MCF 10A (cell line): Measurements from ENCODE around the gene CA12. TPM values are rescaled to one million over a fixed set of nuclear protein-coding genes. Genes with fewer than 3 reads are reported as not detected.
A peak's percentile ranks its signal among the peaks of the same experiment; 100 is the strongest.

ENCODE experiments used
- BruUV-seq: library from RNA; stranded (reverse); fragments of 400-500 nt; replicated peaks from 2 replicates; lab custom pipeline; 2021; lab: Mats Ljungman, UMichigan
- CTCF ChIA-PET: fragments of 300-600 bp; sonication (Branson Sonifier 250); formaldehyde crosslinking; extraction: SDS; loops from one replicate; lab custom pipeline; 2021; ENCODE audit warnings: antibody characterized with exemption, inconsistent platforms; lab: Yijun Ruan, JAX
- POLR2A ChIA-PET: fragments of 300-600, 350-650 bp; sonication (Branson Sonifier 250); formaldehyde crosslinking; extraction: SDS; loops from one replicate; lab custom pipeline; 2020; ENCODE audit warnings: antibody characterized with exemption, inconsistent platforms; lab: Yijun Ruan, JAX
- DNase-seq: peaks from one replicate; pipeline ENCODE4 v3.0.0-alpha.2; 2018; ENCODE audit not compliant: unreplicated experiment
- H3K27ac Mint-ChIP-seq: one replicate; pipeline ENCODE4 v1.8.0; 2022; ENCODE audit warnings: mild to moderate bottlenecking, low read depth, mixed read lengths; ENCODE audit not compliant: unreplicated experiment
- H3K27me3 Mint-ChIP-seq: one replicate; pipeline ENCODE4 v1.8.0; 2022; ENCODE audit warnings: mixed read lengths; ENCODE audit not compliant: insufficient read depth, unreplicated experiment
- H3K36me3 Mint-ChIP-seq: one replicate; pipeline ENCODE4 v1.8.0; 2022; ENCODE audit warnings: mild to moderate bottlenecking, moderate library complexity, mixed read lengths; ENCODE audit not compliant: insufficient read depth, unreplicated experiment
- H3K4me1 Mint-ChIP-seq: one replicate; pipeline ENCODE4 v1.8.0; 2022; ENCODE audit warnings: mixed read lengths; ENCODE audit not compliant: insufficient read depth, unreplicated experiment
- H3K4me3 Mint-ChIP-seq: one replicate; pipeline ENCODE4 v1.8.0; 2022; ENCODE audit warnings: mild to moderate bottlenecking, moderate library complexity, mixed read lengths; ENCODE audit not compliant: unreplicated experiment
- H3K9me3 Mint-ChIP-seq: one replicate; pipeline ENCODE4 v1.8.0; 2022; ENCODE audit warnings: mixed read lengths; ENCODE audit not compliant: unreplicated experiment
- intact Hi-C: fragments of 100-400 bp; cut with micrococcal nuclease; formaldehyde crosslinking; loops from 2 replicates; pipeline ENCODE4 v1.14.1; 2022
- total RNA-seq: library from RNA; stranded (reverse); gene quantifications from 2 replicates; pipeline ENCODE4 v1.2.3, GENCODE V29; 2022
- TF ChIP-seq, protein P1 (sequence below): fragments of 200-600 bp; IDR thresholded peaks from one replicate; pipeline ENCODE4 v1.8.0; 2022; ENCODE audit warnings: antibody characterized with exemption, mild to moderate bottlenecking; ENCODE audit not compliant: unreplicated experiment

Gene CA12
- total RNA-seq, 1 experiment from 2014 or later: 19.6 TPM

GRCh38 chr15:63292241-63292640 is 89.4 kb downstream of the CA12 start:
- Mint-ChIP-seq H3K4me1 (no peaks in the 10 kb centered on the region), H3K27ac (no peak overlapping the region), H3K9me3 (no peaks in the 10 kb centered on the region), H3K4me3 (no peak overlapping the region), H3K27me3 (no peaks in the 10 kb centered on the region), H3K36me3 (no peaks in the 10 kb centered on the region)
- ChIA-PET POLR2A (interaction anchor here (0.6 to 1.8 kb wide), 3 partner anchors 14 to 113 kb away, joined by 3 to 6 read pairs (median 3); partner anchors contain the start of gene APH1B), CTCF (interaction anchor here (1.0 to 5.6 kb wide), 6 partner anchors 18 to 307 kb away, joined by 3 to 70 read pairs (median 8); no protein-coding TSS in a partner anchor)
- no peak for DNase-seq
- intact Hi-C loops: no loop called here
- BruUV-seq: no TSS peak
- TF ChIP-seq, protein P1, sequence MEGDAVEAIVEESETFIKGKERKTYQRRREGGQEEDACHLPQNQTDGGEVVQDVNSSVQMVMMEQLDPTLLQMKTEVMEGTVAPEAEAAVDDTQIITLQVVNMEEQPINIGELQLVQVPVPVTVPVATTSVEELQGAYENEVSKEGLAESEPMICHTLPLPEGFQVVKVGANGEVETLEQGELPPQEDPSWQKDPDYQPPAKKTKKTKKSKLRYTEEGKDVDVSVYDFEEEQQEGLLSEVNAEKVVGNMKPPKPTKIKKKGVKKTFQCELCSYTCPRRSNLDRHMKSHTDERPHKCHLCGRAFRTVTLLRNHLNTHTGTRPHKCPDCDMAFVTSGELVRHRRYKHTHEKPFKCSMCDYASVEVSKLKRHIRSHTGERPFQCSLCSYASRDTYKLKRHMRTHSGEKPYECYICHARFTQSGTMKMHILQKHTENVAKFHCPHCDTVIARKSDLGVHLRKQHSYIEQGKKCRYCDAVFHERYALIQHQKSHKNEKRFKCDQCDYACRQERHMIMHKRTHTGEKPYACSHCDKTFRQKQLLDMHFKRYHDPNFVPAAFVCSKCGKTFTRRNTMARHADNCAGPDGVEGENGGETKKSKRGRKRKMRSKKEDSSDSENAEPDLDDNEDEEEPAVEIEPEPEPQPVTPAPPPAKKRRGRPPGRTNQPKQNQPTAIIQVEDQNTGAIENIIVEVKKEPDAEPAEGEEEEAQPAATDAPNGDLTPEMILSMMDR: no peak

DNA sequence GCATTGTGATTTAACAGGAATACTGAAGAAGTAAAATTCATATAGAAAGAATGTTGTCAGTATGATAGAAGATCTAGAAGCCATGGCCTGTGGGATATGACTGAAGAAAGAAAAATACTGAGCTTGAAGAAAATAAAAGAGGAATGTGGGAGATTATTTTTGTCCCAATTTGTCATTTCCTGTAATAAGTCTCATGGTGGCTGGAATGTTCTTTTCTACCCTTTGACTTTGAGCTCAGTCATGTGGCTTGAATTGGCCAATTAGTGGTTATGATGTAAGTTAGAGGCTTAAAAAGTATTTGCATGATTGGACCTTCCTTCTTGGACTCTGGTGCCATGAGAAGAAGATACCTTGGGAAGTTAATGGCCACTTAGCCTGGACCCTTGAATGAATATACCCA is 90.1 kb downstream of the CA12 start:
- no peak overlapping the region for H3K4me3 Mint-ChIP-seq
- CTCF ChIA-PET: interaction anchor here (0.6 to 5.6 kb wide), 9 partner anchors 19 to 308 kb away, joined by 3 to 70 read pairs (median 4); partner anchors contain the start of gene CA12
- no TSS peak for BruUV-seq
- intact Hi-C loops: no loop called here
- H3K27me3 Mint-ChIP-seq: no peaks in the 10 kb centered on the region
- no peak overlapping the region for H3K27ac Mint-ChIP-seq
- no peaks in the 10 kb centered on the region for H3K9me3 Mint-ChIP-seq
- TF ChIP-seq, protein P1: no peak
- no peaks in the 10 kb centered on the region for H3K36me3 Mint-ChIP-seq
- POLR2A ChIA-PET: interaction anchor here (0.6 to 2.2 kb wide), 5 partner anchors 14 to 114 kb away, joined by 3 to 11 read pairs (median 3); partner anchors contain the start of gene APH1B
- no peaks in the 10 kb centered on the region for H3K4me1 Mint-ChIP-seq
- DNase-seq: no peak

GRCh38 chr15:63288778-63289378 is 92.8 kb downstream of the CA12 start:
- TF ChIP-seq, protein P1: peak; percentile 61
- Mint-ChIP-seq H3K27me3 (no peaks in the 10 kb centered on the region), H3K27ac (no peak overlapping the region), H3K9me3 (no peaks in the 10 kb centered on the region), H3K4me3 (no peak overlapping the region), H3K4me1 (no peaks in the 10 kb centered on the region), H3K36me3 (no peaks in the 10 kb centered on the region)
- intact Hi-C loops: loop anchor here (1.0 to 5.0 kb wide), 3 partner anchors 93 to 310 kb away; partner anchors contain the start of gene CA12
- POLR2A ChIA-PET: interaction anchor here (1.0 to 2.1 kb wide), 3 partner anchors 11 to 115 kb away, joined by 3 to 8 read pairs (median 4); no protein-coding TSS in a partner anchor
- BruUV-seq: no TSS peak
- peak; percentile 67 for DNase-seq
- CTCF ChIA-PET: interaction anchor here (0.6 to 5.6 kb wide), 13 partner anchors 9 to 856 kb away, joined by 3 to 70 read pairs (median 4); no protein-coding TSS in a partner anchor

- Mint-ChIP-seq H3K4me3 (no peak overlapping the region), H3K36me3 (peaks cover 2% of the 10 kb centered on the region), H3K27me3 (no peaks in the 10 kb centered on the region), H3K9me3 (no peaks in the 10 kb centered on the region), H3K27ac (no peak overlapping the region), H3K4me1 (no peaks in the 10 kb centered on the region)
- ChIA-PET POLR2A (interaction anchor here (1.0 to 2.1 kb wide), 3 partner anchors 10 to 116 kb away, joined by 3 to 8 read pairs (median 4); no protein-coding TSS in a partner anchor), CTCF (interaction anchor here (0.6 to 5.6 kb wide), 15 partner anchors 8 to 1318 kb away, joined by 3 to 70 read pairs (median 5); no protein-coding TSS in a partner anchor)
- TF ChIP-seq, protein P1: no peak
- DNase-seq: no peak
- BruUV-seq: no TSS peak
- intact Hi-C loops: loop anchor here (1.0 to 5.0 kb wide), 2 partner anchors 94 to 115 kb away; partner anchors contain the start of gene CA12
These were observed 93.3 kb downstream of the CA12 start for GRCh38 chr15:63288342-63288741.
